Mesendoderm (in vitro differentiated cells): Measurements from ENCODE around the gene TUBA3E.
"Not testable (repeated sequence)": the region's sequence is repeated elsewhere in the genome, so short reads cannot be mapped to it uniquely, and the experiment has no call there.

Experiments used
- DNase-seq: peaks from one replicate; pipeline ENCODE4 v3.0.0; 2013
- H2AK5ac ChIP-seq: 2 replicates; pipeline ENCODE4 v1.6.1; 2013; ENCODE audit warnings: low read length, inconsistent platforms
- H2BK120ac ChIP-seq: 2 replicates; pipeline ENCODE4 v1.6.1; 2013; ENCODE audit warnings: low read depth, mild to moderate bottlenecking, low read length, moderate library complexity, mixed read lengths
- H2BK15ac ChIP-seq: replicated peaks from 2 replicates; pipeline ENCODE4 v1.6.1; 2013; ENCODE audit warnings: low read depth, mild to moderate bottlenecking, moderate library complexity
- H2BK5ac ChIP-seq: 2 replicates; pipeline ENCODE4 v1.6.1; 2013; ENCODE audit warnings: low read length, inconsistent platforms
- H3K18ac ChIP-seq: 2 replicates; pipeline ENCODE4 v1.6.1; 2013; ENCODE audit warnings: mild to moderate bottlenecking, low read length, mixed read lengths
- H3K23ac ChIP-seq: one replicate; pipeline ENCODE4 v1.6.1; 2013; ENCODE audit warnings: low read length
- H3K27ac ChIP-seq: 2 replicates; pipeline ENCODE4 v1.5.1; 2013; ENCODE audit warnings: low read depth, mild to moderate bottlenecking, inconsistent platforms, low read length, moderate library complexity
- H3K27me3 ChIP-seq: 2 replicates; pipeline ENCODE4 v1.6.1; 2013; ENCODE audit warnings: low read length, control low read depth, mild to moderate bottlenecking, inconsistent platforms; ENCODE audit not compliant: insufficient read depth, poor library complexity
- H3K36me3 ChIP-seq: 2 replicates; pipeline ENCODE4 v1.6.1; 2013; ENCODE audit warnings: low read length, inconsistent platforms; ENCODE audit not compliant: control insufficient read depth, insufficient read depth
- H3K4ac ChIP-seq: one replicate; pipeline ENCODE4 v1.6.1; 2013; ENCODE audit warnings: low read depth, mild to moderate bottlenecking, low read length, moderate library complexity
- H3K4me1 ChIP-seq: 2 replicates; pipeline ENCODE4 v1.6.1; 2013; ENCODE audit warnings: low read depth, low read length, inconsistent platforms; ENCODE audit not compliant: control insufficient read depth
- H3K4me2 ChIP-seq: 2 replicates; pipeline ENCODE4 v1.6.1; 2013; ENCODE audit warnings: low read length
- H3K4me3 ChIP-seq: 2 replicates; pipeline ENCODE4 v1.5.1; 2013; ENCODE audit warnings: mild to moderate bottlenecking, low read length
- H3K56ac ChIP-seq: one replicate; pipeline ENCODE4 v1.6.1; 2013; ENCODE audit warnings: low read length
- H3K79me1 ChIP-seq: 2 replicates; pipeline ENCODE4 v1.6.1; 2013; ENCODE audit warnings: low read length, inconsistent platforms
- H3K79me2 ChIP-seq: 2 replicates; pipeline ENCODE4 v1.6.1; 2013; ENCODE audit warnings: mild to moderate bottlenecking, low read length; ENCODE audit not compliant: control insufficient read depth, insufficient read depth
- H3K9ac ChIP-seq: 2 replicates; pipeline ENCODE4 v1.6.1; 2013; ENCODE audit warnings: low read length, inconsistent platforms
- H4K5ac ChIP-seq: one replicate; pipeline ENCODE4 v1.6.1; 2013; ENCODE audit warnings: low read length
- H4K8ac ChIP-seq: one replicate; pipeline ENCODE4 v1.6.1; 2013; ENCODE audit warnings: low read depth, mild to moderate bottlenecking, control low read depth, low read length, moderate library complexity
- WGBS: extraction: QIAGEN DNeasy Blood & Tissue Kit; methylation state at CpG from one replicate; pipeline ENCODE4 v1.1.7; 2013; ENCODE audit warnings: low lambda C conversion rate, missing lambda C conversion rate; ENCODE audit not compliant: insufficient coverage; ENCODE audit errors: extremely low coverage; 5-methylcytosine and 5-hydroxymethylcytosine counted together

TUBA3E gene

GRCh38 chr2:130142396-130143265, 55.6 kb downstream of the TUBA3E start:
- not testable (repeated sequence) for H3K56ac ChIP-seq, H3K36me3 ChIP-seq, H2AK5ac ChIP-seq, H4K5ac ChIP-seq, H3K9ac ChIP-seq, H2BK15ac ChIP-seq, H3K27ac ChIP-seq, DNase-seq, H3K79me2 ChIP-seq, H3K4me2 ChIP-seq, H2BK120ac ChIP-seq, H2BK5ac ChIP-seq, H3K4me1 ChIP-seq, H3K23ac ChIP-seq, H3K27me3 ChIP-seq, H3K79me1 ChIP-seq, H4K8ac ChIP-seq, H3K18ac ChIP-seq, H3K4me3 ChIP-seq, H3K4ac ChIP-seq
- no CpG with 5 or more reads among the region's 13 CpGs for WGBS
